Measurements from ENCODE around the gene OAF.
"Not testable (repeated sequence)": the region's sequence is repeated elsewhere in the genome, so short reads cannot be mapped to it uniquely, and the experiment has no call there.

Gene OAF

GRCh38 chr11:120239713-120240640 lies 29.1 kb downstream of the OAF start, which contains the start of gene POU2F3:
POU2F3 (plus strand) TSS chr11:120240140; CDS start chr11:120240344, 204 bp downstream.
- in situ Hi-C loops (cut with MboI; ENCODE audit: low sequenced_read_pairs): no loop called here

DNA sequence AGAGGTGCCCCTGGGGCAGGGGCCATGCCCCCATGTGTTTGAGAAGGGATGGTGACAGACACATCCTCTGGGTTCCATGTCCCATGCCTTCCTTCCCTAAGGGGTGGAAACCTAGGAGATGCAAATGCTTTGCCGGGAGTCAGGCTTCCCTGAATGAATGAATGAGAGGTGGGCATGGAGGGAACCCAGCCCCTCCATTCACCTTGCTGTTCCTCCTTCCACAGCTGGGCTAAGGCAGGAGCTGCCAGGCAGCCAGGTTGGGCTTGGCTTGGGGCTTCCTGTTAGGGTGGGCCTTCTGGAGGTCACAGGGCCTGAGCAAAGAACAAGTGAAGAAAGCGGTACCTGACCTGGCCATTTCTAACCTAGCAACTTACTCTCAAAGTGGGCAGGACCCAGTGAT lies 30.0 kb downstream of the OAF start:
- in situ Hi-C loops (cut with MboI; ENCODE audit: low sequenced_read_pairs): no loop called here

DNA sequence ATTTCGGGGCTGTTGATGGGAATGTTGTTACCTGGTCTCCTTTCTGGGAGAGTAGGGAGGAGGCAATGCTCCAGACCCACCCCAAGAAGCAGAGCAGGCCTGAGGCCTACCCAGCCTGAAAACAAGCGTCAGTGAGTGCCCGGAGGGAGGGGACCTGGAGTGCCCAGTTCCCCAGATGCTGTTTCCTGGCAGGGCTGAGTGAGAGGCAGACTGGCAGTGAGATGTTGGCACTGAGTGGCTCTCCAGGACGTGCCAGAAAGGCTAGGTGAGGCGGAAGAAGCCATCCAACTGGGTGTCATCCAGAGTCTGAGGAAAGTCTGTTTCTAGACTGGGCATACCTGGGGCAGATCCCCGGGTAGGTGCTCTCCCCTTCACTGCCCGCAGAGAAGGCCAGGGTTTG lies 30.4 kb downstream of the OAF start:
- in situ Hi-C loops (cut with MboI; ENCODE audit: low sequenced_read_pairs): no loop called here

DNA sequence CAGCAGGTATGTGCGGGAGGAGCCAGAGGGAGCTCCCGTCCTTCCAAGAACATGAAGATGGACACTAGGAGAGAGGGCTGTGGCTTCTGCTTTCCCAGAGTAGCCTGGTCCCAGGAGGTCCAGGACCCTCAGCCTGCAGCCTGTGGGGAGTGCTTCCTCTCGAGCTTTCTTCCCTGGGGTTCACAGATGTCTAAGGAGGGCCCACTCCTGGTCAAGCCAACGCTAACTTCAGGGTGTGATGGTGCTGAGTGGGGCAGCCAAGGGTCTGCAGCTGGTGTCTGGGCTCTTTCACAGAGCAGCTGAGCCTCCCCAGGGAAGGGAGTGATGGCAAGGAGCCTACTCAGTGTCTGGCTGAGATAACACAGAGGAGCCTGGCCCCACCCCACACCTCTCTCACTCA lies 32.4 kb downstream of the OAF start:
- in situ Hi-C loops (cut with MboI; ENCODE audit: low sequenced_read_pairs): no loop called here

GRCh38 chr11:120244476-120245365 lies 33.9 kb downstream of the OAF start:
- in situ Hi-C loops (cut with MboI; ENCODE audit: low sequenced_read_pairs): no loop called here

DNA sequence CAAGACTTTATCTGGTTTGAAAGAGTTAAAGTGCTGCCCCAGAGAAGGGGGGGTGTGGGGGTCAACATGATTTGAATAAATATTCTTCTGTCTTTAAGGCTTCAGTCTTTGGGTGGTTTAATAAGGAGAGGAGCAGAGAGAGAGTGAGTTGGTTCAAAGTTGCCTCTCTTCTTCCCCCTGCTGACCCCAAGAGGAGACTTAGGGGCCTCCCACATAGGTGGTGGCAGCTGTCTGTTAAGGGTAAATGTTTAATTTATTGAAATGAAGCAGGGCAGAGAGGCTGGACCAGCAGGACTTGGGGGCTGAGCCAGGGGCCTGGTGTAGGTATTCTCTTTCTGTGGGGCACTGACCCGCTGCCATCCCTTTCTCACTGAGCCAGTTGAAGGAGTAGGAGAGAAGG lies 34.6 kb downstream of the OAF start:
- in situ Hi-C loops (cut with MboI; ENCODE audit: low sequenced_read_pairs): no loop called here

DNA sequence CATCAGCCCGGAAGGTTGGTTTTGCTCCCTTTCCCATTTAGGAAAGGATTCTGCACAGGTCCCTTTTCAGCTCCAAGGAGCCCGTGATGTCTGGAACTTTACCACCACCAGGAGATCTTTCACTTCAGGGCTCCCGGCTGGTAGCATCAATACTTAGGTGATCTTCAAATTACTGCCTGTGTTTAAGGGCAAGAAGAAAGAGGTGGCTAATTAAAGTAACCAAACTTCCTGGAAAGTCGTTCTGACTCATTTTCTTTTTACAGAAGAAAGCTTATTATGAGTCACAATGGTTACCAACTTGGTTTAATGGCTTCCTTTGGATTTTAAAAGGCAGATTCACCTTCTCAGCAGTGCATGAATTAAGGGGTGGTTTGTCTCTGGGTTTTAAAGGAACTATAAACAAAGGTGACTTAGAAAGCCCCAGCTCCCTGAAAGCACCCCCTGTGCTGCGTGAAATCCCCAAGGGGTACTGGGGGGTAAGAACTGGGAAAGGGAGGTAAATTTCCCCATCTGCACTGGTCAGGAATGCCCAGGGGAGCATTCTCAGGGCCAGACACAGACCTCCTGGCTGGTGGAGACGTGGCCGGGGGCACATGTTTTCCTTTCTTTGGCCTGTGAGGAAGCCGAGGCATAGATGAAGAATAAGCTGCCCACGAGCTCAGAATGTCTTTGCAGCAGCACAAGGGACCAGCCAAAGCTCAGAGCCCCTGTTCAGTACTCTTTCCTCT lies 37.9 kb downstream of the OAF start:
- in situ Hi-C loops (cut with MboI; ENCODE audit: low sequenced_read_pairs): no loop called here

- in situ Hi-C loops (cut with MboI; ENCODE audit: low sequenced_read_pairs): no loop called here
Observed at GRCh38 chr11:120249279-120250262, 38.7 kb downstream of the OAF start.

- in situ Hi-C loops (cut with MboI; ENCODE audit: low sequenced_read_pairs): not testable (repeated sequence)
Observed at GRCh38 chr11:120253377-120253776, 42.5 kb downstream of the OAF start.

- in situ Hi-C loops (cut with MboI; ENCODE audit: low sequenced_read_pairs): no loop called here
Observed at GRCh38 chr11:120254788-120255518, 44.1 kb downstream of the OAF start.

DNA sequence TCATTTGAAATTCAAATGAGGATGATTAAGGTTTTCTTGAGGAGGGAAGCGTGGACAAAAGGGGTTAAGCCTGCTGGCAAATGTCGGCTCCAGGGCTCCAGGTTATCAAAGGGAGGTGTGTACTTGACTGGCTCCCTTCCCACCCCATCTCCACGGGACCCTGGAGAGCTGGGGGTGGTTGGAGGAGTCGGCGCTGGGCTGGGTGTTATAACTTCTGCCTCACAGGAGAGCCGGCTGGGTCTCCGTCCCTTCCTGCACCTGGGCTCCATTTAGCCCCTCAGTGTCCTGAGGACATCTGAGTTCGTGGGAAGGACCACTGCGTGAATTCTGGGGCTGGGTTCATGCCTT lies 44.7 kb downstream of the OAF start:
- in situ Hi-C loops (cut with MboI; ENCODE audit: low sequenced_read_pairs): no loop called here

DNA sequence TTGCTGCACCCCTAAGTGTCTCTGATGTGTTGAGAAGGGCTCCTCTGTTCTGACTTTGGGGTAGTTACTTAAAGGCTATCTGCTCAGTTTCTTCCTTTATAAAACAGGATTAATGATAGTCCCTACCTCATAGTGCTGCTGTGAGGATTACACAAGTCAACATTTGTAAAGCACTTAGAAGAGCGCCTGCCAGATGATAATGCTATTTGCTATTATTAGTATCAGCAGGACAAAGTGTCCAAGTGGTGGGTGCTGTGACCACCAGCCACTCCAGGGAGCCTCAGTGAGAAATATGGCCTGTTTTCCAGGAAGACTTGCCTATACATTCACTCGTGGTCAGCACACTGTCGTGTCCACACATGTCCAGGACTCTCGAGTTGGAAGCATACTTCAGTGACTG lies 45.3 kb downstream of the OAF start:
- in situ Hi-C loops (cut with MboI; ENCODE audit: low sequenced_read_pairs): no loop called here

DNA sequence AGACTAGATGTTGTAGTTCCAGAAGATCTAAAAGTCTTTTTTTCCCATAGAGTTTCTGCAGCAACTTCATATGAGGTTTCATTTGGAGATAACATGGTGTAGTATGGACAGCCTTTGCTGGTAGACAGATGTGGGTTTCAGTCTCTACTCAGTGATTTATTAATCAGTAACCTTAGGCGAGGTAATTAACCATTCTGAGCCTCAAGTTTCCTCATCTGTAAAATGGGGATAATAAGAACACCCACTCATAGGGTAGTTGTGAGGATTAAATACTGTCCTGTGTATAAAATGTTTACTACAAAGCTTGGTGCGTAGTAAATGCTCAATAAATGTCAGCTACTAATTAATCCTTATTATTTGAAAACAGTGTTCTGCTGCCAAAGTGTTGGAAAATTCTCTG lies 45.9 kb downstream of the OAF start:
- in situ Hi-C loops (cut with MboI; ENCODE audit: low sequenced_read_pairs): no loop called here

GRCh38 chr11:120257346-120257745 lies 46.5 kb downstream of the OAF start:
- in situ Hi-C loops (cut with MboI; ENCODE audit: low sequenced_read_pairs): no loop called here

GRCh38 chr11:120258661-120259060 lies 47.8 kb downstream of the OAF start:
- in situ Hi-C loops (cut with MboI; ENCODE audit: low sequenced_read_pairs): no loop called here

GRCh38 chr11:120259241-120259640 lies 48.4 kb downstream of the OAF start:
- in situ Hi-C loops (cut with MboI; ENCODE audit: low sequenced_read_pairs): no loop called here

GRCh38 chr11:120259988-120260565 lies 49.2 kb downstream of the OAF start:
- in situ Hi-C loops (cut with MboI; ENCODE audit: low sequenced_read_pairs): no loop called here

- in situ Hi-C loops (cut with MboI; ENCODE audit: low sequenced_read_pairs): no loop called here
Observed at GRCh38 chr11:120260616-120261015, 49.8 kb downstream of the OAF start.

DNA sequence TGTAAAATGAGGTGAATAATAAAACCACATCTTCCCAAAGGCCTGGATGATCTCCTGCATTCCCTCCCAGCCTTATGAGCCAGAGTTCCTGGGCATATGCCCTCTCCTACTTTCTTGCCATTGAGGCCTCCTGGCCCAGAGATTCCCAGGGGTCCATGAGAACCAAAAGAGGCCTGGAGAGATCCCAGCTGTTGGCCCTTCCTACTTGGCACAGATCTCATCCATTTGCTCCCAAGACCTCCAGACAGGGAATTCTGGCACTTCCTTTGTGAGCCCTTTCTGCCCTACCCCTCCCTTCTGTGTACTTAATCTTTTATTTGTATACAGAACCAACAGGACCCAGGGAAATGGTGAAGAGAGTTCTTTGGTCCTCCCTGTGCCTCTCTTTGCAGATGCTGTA lies 50.5 kb downstream of the OAF start:
- in situ Hi-C loops (cut with MboI; ENCODE audit: low sequenced_read_pairs): no loop called here

Measured in hTERT RPE-1 (cell line).